ENCODE measurements around the gene FERMT1. TPM values are rescaled to one million over a fixed set of nuclear protein-coding genes. Genes with fewer than 3 reads are reported as not detected.
"Not testable (repeated sequence)": the region's sequence is repeated elsewhere in the genome, so short reads cannot be mapped to it uniquely, and the experiment has no call there.

Gene FERMT1
- total RNA-seq, 1 donor from 2014 or later, result 2.4 TPM

- H3K36me3 ChIP-seq, result no peaks in the 10 kb centered on the region
- intact Hi-C loops (cut with DNase I), result no loop called here
- no peak overlapping the region for H3K4me3 ChIP-seq
Observed at GRCh38 chr20:6114696-6115095, 8.1 kb downstream of the FERMT1 start.

DNA sequence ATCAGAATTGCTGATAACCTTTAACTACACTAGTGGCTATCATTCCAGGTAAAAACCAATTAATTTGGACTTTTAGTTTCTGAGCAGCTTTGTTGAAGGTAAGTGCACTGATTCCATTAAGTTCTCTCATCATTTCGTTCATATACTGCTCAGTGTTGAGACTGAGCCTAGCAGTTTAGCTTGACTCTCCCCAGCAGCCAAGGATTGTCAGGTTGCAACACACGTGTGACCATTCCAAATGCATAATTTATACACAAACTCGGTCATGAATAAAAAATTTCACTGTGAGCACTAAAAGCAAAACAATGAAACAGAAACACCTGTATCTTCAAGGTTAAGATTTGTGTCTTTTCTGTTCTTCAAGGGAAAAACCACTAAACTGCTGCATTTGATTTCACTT, 8.9 kb downstream of the FERMT1 start:
- no peak overlapping the region for H3K4me3 ChIP-seq
- intact Hi-C loops (cut with DNase I), result no loop called here
- no peaks in the 10 kb centered on the region for H3K27me3 ChIP-seq
- no peaks in the 10 kb centered on the region for H3K4me1 ChIP-seq
- H3K27ac ChIP-seq, result no peak overlapping the region
- H3K9me3 ChIP-seq, result peaks cover 7% of the 10 kb centered on the region
- TF ChIP-seq, protein P1, sequence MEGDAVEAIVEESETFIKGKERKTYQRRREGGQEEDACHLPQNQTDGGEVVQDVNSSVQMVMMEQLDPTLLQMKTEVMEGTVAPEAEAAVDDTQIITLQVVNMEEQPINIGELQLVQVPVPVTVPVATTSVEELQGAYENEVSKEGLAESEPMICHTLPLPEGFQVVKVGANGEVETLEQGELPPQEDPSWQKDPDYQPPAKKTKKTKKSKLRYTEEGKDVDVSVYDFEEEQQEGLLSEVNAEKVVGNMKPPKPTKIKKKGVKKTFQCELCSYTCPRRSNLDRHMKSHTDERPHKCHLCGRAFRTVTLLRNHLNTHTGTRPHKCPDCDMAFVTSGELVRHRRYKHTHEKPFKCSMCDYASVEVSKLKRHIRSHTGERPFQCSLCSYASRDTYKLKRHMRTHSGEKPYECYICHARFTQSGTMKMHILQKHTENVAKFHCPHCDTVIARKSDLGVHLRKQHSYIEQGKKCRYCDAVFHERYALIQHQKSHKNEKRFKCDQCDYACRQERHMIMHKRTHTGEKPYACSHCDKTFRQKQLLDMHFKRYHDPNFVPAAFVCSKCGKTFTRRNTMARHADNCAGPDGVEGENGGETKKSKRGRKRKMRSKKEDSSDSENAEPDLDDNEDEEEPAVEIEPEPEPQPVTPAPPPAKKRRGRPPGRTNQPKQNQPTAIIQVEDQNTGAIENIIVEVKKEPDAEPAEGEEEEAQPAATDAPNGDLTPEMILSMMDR (IDR thresholded peaks at IDR 0.05), result no peak
- no peaks in the 10 kb centered on the region for H3K36me3 ChIP-seq
- DNase-seq (no peak), ATAC-seq (no peak)

More at GRCh38 chr20:6114696-6115095, 8.1 kb downstream of the FERMT1 start:
- H3K27me3 ChIP-seq, result no peaks in the 10 kb centered on the region
- no peak for DNase-seq
- no peaks in the 10 kb centered on the region for H3K4me1 ChIP-seq
- H3K9me3 ChIP-seq, result peaks cover 7% of the 10 kb centered on the region
- TF ChIP-seq, protein P1 (IDR thresholded peaks at IDR 0.05), result no peak
- H3K27ac ChIP-seq, result no peak overlapping the region
- ATAC-seq, result no peak

DNA sequence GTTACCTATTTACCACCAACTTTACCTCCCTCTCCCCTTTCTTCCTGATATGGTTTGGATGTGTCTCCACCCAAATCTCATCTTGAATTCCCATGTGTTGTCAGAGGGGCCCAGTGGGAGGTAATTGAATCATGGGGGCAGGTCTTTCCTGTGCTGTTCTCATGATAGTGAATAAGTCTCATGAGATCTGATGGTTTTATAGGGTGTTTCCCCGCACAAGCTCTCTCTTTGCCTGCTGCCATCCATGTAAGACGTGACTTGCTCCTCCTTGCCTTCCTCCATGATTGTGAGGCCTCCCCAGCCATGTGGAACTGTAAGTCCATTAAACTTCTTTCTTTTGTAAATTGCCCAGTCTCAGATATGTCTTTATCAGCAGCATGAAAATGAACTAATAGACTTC, 9.9 kb downstream of the FERMT1 start:
- not testable (repeated sequence) for H3K36me3 ChIP-seq, DNase-seq

DNA sequence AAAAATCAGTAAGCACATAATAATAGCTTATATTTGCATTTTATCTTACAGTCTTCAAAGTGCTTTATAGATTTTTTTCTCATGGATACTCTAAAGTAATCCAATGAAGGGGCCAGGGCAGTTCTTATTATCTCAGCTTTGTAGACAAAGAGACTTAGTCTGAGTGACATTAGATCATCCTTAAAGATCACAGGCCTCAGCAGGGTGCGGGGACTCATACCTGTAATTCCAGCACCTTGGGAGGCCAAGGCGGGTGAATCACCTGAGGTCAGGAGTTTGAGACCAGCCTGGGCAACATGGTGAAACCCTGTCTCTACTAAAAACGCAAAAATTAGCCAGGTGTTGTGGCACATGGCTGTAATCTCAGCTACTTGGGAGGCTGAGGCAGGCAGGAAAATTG, 14.5 kb downstream of the FERMT1 start:
- intact Hi-C loops (cut with DNase I), result no loop called here
- ATAC-seq, result no peak
- H3K36me3 ChIP-seq, result no peaks in the 10 kb centered on the region

More for the DNA sequence above, 9.9 kb downstream of the FERMT1 start:
- H3K27ac ChIP-seq; intact Hi-C loops (cut with DNase I); H3K4me1 ChIP-seq; H3K9me3 ChIP-seq; ATAC-seq; H3K4me3 ChIP-seq; H3K27me3 ChIP-seq: not testable (repeated sequence)

GRCh38 chr20:6104493-6105188, 18.2 kb downstream of the FERMT1 start:
- TF ChIP-seq, protein P1 (IDR thresholded peaks at IDR 0.05), result no peak
- Histone ChIP-seq H3K36me3 (no peaks in the 10 kb centered on the region), H3K9me3 (no peaks in the 10 kb centered on the region), H3K4me3 (no peak overlapping the region), H3K27ac (no peak overlapping the region), H3K4me1 (no peaks in the 10 kb centered on the region), H3K27me3 (no peaks in the 10 kb centered on the region)
- intact Hi-C loops (cut with DNase I), result no loop called here
- ATAC-seq (no peak), DNase-seq (no peak)

More for the DNA sequence above, 14.5 kb downstream of the FERMT1 start:
- no peak overlapping the region for H3K27ac ChIP-seq
- DNase-seq, result no peak
- H3K4me3 ChIP-seq, result no peak overlapping the region
- no peaks in the 10 kb centered on the region for H3K9me3 ChIP-seq
- H3K27me3 ChIP-seq, result no peaks in the 10 kb centered on the region
- no peaks in the 10 kb centered on the region for H3K4me1 ChIP-seq
- TF ChIP-seq, protein P1 (IDR thresholded peaks at IDR 0.05), result no peak

DNA sequence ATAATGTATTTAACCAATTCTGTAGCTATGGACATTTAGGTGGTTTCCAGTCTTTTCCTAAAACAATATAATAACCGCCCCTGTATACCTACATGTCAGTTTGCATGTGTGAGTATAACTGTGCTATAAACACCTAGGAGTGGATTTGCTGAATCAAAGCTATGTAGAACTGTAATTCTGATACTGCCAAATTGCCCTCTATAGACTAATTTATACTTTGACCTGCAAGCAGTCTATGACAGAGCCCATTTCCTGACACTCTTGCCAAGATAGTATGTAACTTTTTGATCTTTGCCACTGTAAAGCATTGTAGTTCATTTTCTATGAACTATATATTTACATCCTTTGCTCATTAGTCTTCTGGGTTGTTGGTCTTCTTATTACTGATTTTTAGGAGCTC, 19.5 kb downstream of the FERMT1 start:
- Histone ChIP-seq H3K4me1 (no peaks in the 10 kb centered on the region), H3K27me3 (no peaks in the 10 kb centered on the region), H3K27ac (no peak overlapping the region), H3K36me3 (no peaks in the 10 kb centered on the region), H3K9me3 (no peaks in the 10 kb centered on the region), H3K4me3 (no peak overlapping the region)
- ATAC-seq, result no peak
- no peak for DNase-seq
- TF ChIP-seq, protein P1 (IDR thresholded peaks at IDR 0.05), result no peak
- intact Hi-C loops (cut with DNase I), result no loop called here
